CD14-positive monocyte (primary cell): ENCODE data around the gene PIP4K2B. TPM values are rescaled to one million over a fixed set of nuclear protein-coding genes. Genes with fewer than 3 reads are reported as not detected.

ENCODE experiments used
- DNase-seq, 3 donors: peaks; one replicate each; pipeline ENCODE4 v3.0.0-alpha.2; 2011 to 2022
- H2AFZ ChIP-seq: 2 replicates; pipeline ENCODE4 v1.6.0; 2012; ENCODE audit warnings: mild to moderate bottlenecking, low read depth, low read length, inconsistent platforms; ENCODE audit not compliant: insufficient read depth, poor library complexity, severe bottlenecking
- H3K27ac ChIP-seq, 2 donors: 1 replicate in 1 of 2; 2 replicates in 1 of 2; pipeline ENCODE4 v1.5.1; 2012 to 2013; ENCODE audit warnings: low read length in 2 of 2, control low read depth in 1 of 2, inconsistent platforms in 1 of 2, low read depth in 1 of 2, mild to moderate bottlenecking in 1 of 2
- H3K27me3 ChIP-seq, 2 donors: one replicate each; pipeline versions ENCODE4 v1.6.0 to v1.6.1; 2011 to 2013; ENCODE audit warnings: low read length in 2 of 2; ENCODE audit not compliant: control insufficient read depth in 2 of 2, insufficient read depth in 2 of 2
- H3K36me3 ChIP-seq, 2 donors: replicated peaks in 1 of 2; 1 replicate in 1 of 2; 2 replicates in 1 of 2; pipeline versions ENCODE4 v1.5.1 to v1.6.1; 2012 to 2013; ENCODE audit warnings: low read length in 2 of 2, control low read depth in 1 of 2, inconsistent platforms in 1 of 2, mild to moderate bottlenecking in 1 of 2; ENCODE audit not compliant: insufficient read depth in 2 of 2, control insufficient read depth in 1 of 2
- H3K4me1 ChIP-seq, 2 donors: 1 replicate in 1 of 2; 2 replicates in 1 of 2; pipeline versions ENCODE4 v1.5.1 to v1.6.1; 2012 to 2013; ENCODE audit warnings: low read length in 2 of 2, control low read depth in 1 of 2, inconsistent platforms in 1 of 2, mild to moderate bottlenecking in 1 of 2, moderate library complexity in 1 of 2; ENCODE audit not compliant: insufficient read depth in 2 of 2, control insufficient read depth in 1 of 2
- H3K4me2 ChIP-seq: replicated peaks from 2 replicates; pipeline ENCODE3; 2012; ENCODE audit warnings: low read length, moderate library complexity, mild to moderate bottlenecking; ENCODE audit not compliant: poor library complexity, severe bottlenecking; ENCODE audit errors: extremely low read depth
- H3K4me3 ChIP-seq, 3 experiments: fragments of 200-600 bp in 1 of 3; sonication (generic) in 1 of 3; replicated peaks in 1 of 3; 1 replicate in 2 of 3; 2 replicates in 1 of 3; pipeline ENCODE4 v1.5.1; 2011 to 2013; ENCODE audit warnings: low read length in 3 of 3, mild to moderate bottlenecking in 3 of 3, control low read depth in 2 of 3, low read depth in 2 of 3, inconsistent platforms in 1 of 3, moderate library complexity in 1 of 3
- H3K79me2 ChIP-seq: 2 replicates; pipeline ENCODE4 v1.6.0; 2012; ENCODE audit warnings: mild to moderate bottlenecking, control low read depth, inconsistent platforms, low read length, moderate library complexity; ENCODE audit not compliant: insufficient read depth
- H3K9ac ChIP-seq: 2 replicates; pipeline ENCODE4 v1.6.0; 2017; ENCODE audit warnings: low read length, mild to moderate bottlenecking; ENCODE audit not compliant: insufficient read depth, poor library complexity, severe bottlenecking
- H3K9me3 ChIP-seq, 2 donors: replicated peaks in 1 of 2; 1 replicate in 1 of 2; 2 replicates in 1 of 2; pipeline versions ENCODE4 v1.5.1 to v1.6.1; 2012 to 2013; ENCODE audit warnings: low read length in 2 of 2, control low read depth in 1 of 2; ENCODE audit not compliant: control insufficient read depth in 1 of 2, insufficient read depth in 1 of 2
- H4K20me1 ChIP-seq: 2 replicates; pipeline ENCODE4 v1.6.0; 2012; ENCODE audit warnings: mild to moderate bottlenecking, low read length, control low read depth, moderate library complexity; ENCODE audit not compliant: insufficient read depth
- H3K27ac Mint-ChIP-seq, 7 donors: one replicate each; pipeline ENCODE4 v1.8.0; 2020; ENCODE audit warnings: mild to moderate bottlenecking in 7 of 7, mixed read lengths in 7 of 7, moderate library complexity in 6 of 7, inconsistent platforms in 2 of 7
- H3K27me3 Mint-ChIP-seq, 3 donors: one replicate each; pipeline ENCODE4 v1.8.0; 2021 to 2022; ENCODE audit warnings: low read depth in 3 of 3, mild to moderate bottlenecking in 3 of 3, mixed read lengths in 3 of 3, moderate library complexity in 3 of 3, inconsistent platforms in 1 of 3
- H3K36me3 Mint-ChIP-seq, 2 donors: one replicate each; pipeline ENCODE4 v1.8.0; 2020; ENCODE audit warnings: mixed read lengths in 2 of 2, inconsistent platforms in 1 of 2, mild to moderate bottlenecking in 1 of 2
- H3K4me1 Mint-ChIP-seq: one replicate; pipeline ENCODE4 v1.8.0; 2020; ENCODE audit warnings: mild to moderate bottlenecking, mixed read lengths
- H3K4me3 Mint-ChIP-seq, 2 donors: one replicate each; pipeline ENCODE4 v1.8.0; 2020; ENCODE audit warnings: mild to moderate bottlenecking in 2 of 2, mixed read lengths in 2 of 2, moderate library complexity in 1 of 2
- H3K9me3 Mint-ChIP-seq, 7 donors: one replicate each; pipeline ENCODE4 v1.8.0; 2020 to 2022; ENCODE audit warnings: mixed read lengths in 7 of 7, mild to moderate bottlenecking in 6 of 7, moderate library complexity in 6 of 7, inconsistent platforms in 2 of 7
- CTCF ChIP-seq: fragments of 200-600 bp; IDR thresholded peaks from one replicate; pipeline ENCODE4 v1.8.0; 2022; ENCODE audit warnings: antibody characterized with exemption, mild to moderate bottlenecking
- WGBS: methylation state at CpG from one replicate; pipeline ENCODE4 v1.1.5; 2013; ENCODE audit warnings: missing lambda C conversion rate; ENCODE audit not compliant: insufficient coverage; 5-methylcytosine and 5-hydroxymethylcytosine counted together
- intact Hi-C, 2 donors: fragments of 100-400 bp; cut with micrococcal nuclease; formaldehyde crosslinking; loops; one replicate each; pipeline versions ENCODE4 v1.15.0 to v1.15.1; 2023
- polyA plus RNA-seq, 3 donors: library from polyadenylated mRNA; depleted of rRNA in 1 of 3; unstranded in 2 of 3; stranded (reverse) in 1 of 3; fragments of 300-500 nt in 2 of 3; fragments of >200 nt in 1 of 3; fragmentation: Illumina TruSeq in 2 of 3; gene quantifications; 1 replicate in 2 of 3; 2 replicates in 1 of 3; pipeline ENCODE4 v1.2.3, GENCODE V29; 2012 to 2021

Gene PIP4K2B
- polyA plus RNA-seq, 3 donors = 4.4 to 20.2 (median 4.6) TPM

GRCh38 chr17:38824899-38825761 is 25.8 kb upstream of the PIP4K2B start, which contains the start of gene CWC25:
TSS of gene CWC25 (minus strand) at chr17:38825321. CDS start at chr17:38825183, 138 bp downstream.
- WGBS = under 1% methylated on average over 54 of the region's 55 CpGs
- Mint-ChIP-seq H3K27ac (peak within 1 kb of the TSS; percentile 99 to 100 (median 100)), H3K9me3 (peaks cover 0 to 3% (median 0%) of the 10 kb centered on the region in 7 donors), H3K4me1 (peaks cover 20% of the 10 kb centered on the region), H3K27me3 (peaks cover 3 to 6% (median 4%) of the 10 kb centered on the region in 3 donors), H3K36me3 (peaks cover 22 to 34% of the 10 kb centered on the region in 2 donors), H3K4me3 (peak within 1 kb of the TSS; percentile 98 to 100)
- peak within 1 kb of the TSS; percentile 83 for H3K4me2 ChIP-seq
- H2AFZ ChIP-seq = peak within 1 kb of the TSS; percentile 87
- DNase-seq = peak; percentile 95 to 99 (median 97)
- H3K27ac ChIP-seq = peak within 1 kb of the TSS; percentile 98 to 100
- intact Hi-C loops = loop anchor here (1.0 to 5.0 kb wide), 3 partner anchors 28 to 46 kb away; partner anchors contain the start of genes LASP1 (in 1 of the 2) and RPL23 (in 1 of the 2)
- peaks cover 51% of the 10 kb centered on the region for H3K79me2 ChIP-seq
- H3K36me3 ChIP-seq = peaks cover 15% of the 10 kb centered on the region in 2 donors
- no peaks in the 10 kb centered on the region for H3K9me3 ChIP-seq
- H3K9ac ChIP-seq = peak within 1 kb of the TSS; percentile 88
- H3K4me3 ChIP-seq = peak within 1 kb of the TSS; percentile 80 to 91 (median 82)
- H3K27me3 ChIP-seq = no peaks in the 10 kb centered on the region
- peaks cover 16 to 19% of the 10 kb centered on the region in 2 donors for H3K4me1 ChIP-seq
- TF ChIP-seq CTCF = no peak
- peaks cover 4% of the 10 kb centered on the region for H4K20me1 ChIP-seq

- peaks cover 68 to 90% of the 10 kb centered on the region in 2 donors for H3K36me3 ChIP-seq
- no peaks in the 10 kb centered on the region for H3K27me3 ChIP-seq
- H3K27ac Mint-ChIP-seq = peak overlapping the region in 3 of 7 donors; percentile 27 to 58 (median 51)
- no peak overlapping the region for H3K9ac ChIP-seq
- no peak for DNase-seq
- no peak overlapping the region for H3K4me2 ChIP-seq
- H3K4me3 ChIP-seq = no peak overlapping the region
- H3K36me3 Mint-ChIP-seq = peaks cover 57 to 92% of the 10 kb centered on the region in 2 donors
- H2AFZ ChIP-seq = no peak overlapping the region
- peaks cover 31% of the 10 kb centered on the region for H4K20me1 ChIP-seq
- H3K27me3 Mint-ChIP-seq = peaks cover 0 to 3% (median 0%) of the 10 kb centered on the region in 3 donors
- peaks cover 42% of the 10 kb centered on the region for H3K79me2 ChIP-seq
- H3K4me1 Mint-ChIP-seq = no peaks in the 10 kb centered on the region
- H3K9me3 Mint-ChIP-seq = no peaks in the 10 kb centered on the region
- no peaks in the 10 kb centered on the region for H3K4me1 ChIP-seq
- intact Hi-C loops = no loop called here
- 95% methylated on average over 4 of the region's 8 CpGs for WGBS
- no peaks in the 10 kb centered on the region for H3K9me3 ChIP-seq
- no peak overlapping the region for H3K4me3 Mint-ChIP-seq
- H3K27ac ChIP-seq = peak overlapping the region in 1 of 2 donors; percentile 16
- peak; percentile 10 for TF ChIP-seq CTCF
Measured at GRCh38 chr17:38815576-38816193, 16.3 kb upstream of the PIP4K2B start.
